Erythroblast (primary cell): Measurements from ENCODE around the gene SLC51A.
"Not testable (repeated sequence)": the region's sequence is repeated elsewhere in the genome, so short reads cannot be mapped to it uniquely, and the experiment has no call there.

ENCODE experiments used
- GATA1 ChIP-seq: IDR thresholded peaks from 2 replicates; pipeline ENCODE4 v1.6.1; 2011; ENCODE audit warnings: low read depth, mild to moderate bottlenecking, control low read depth, low read length, moderate library complexity
- POLR2A ChIP-seq: IDR thresholded peaks from 2 replicates; pipeline ENCODE4 v1.6.1; 2011; ENCODE audit warnings: mild to moderate bottlenecking, low read length

- not testable (repeated sequence) for TF ChIP-seq POLR2A, GATA1
Observed at GRCh38 chr3:196209944-196210672, 6.2 kb upstream of the SLC51A start.
